Upper lobe of left lung (tissue), 6 donors: Measurements from ENCODE around the gene CAB39L. TPM values are rescaled to one million over a fixed set of nuclear protein-coding genes. Genes with fewer than 3 reads are reported as not detected.
"Not testable (repeated sequence)": the region's sequence is repeated elsewhere in the genome, so short reads cannot be mapped to it uniquely, and the experiment has no call there.

Experiments
- ATAC-seq, 2 donors: fragments of 200-7000 bp; cut with Tn5 transposase; one replicate each; pipeline ENCODE4 v1.9.1; 2022; ENCODE audit warnings: mild to moderate bottlenecking in 2 of 2, moderate library complexity in 2 of 2; ENCODE audit not compliant: low FRiP score in 2 of 2
- DNase-seq, 2 donors: peaks; one replicate each; pipeline ENCODE4 v3.0.0-alpha.2; 2019 to 2020
- H3K27ac ChIP-seq, 4 donors: fragments of 200-600 bp; sonication (generic); one replicate each; pipeline ENCODE4 v1.5.1; 2016 to 2019
- H3K27me3 ChIP-seq, 4 donors: fragments of 200-600 bp; sonication (generic); one replicate each; pipeline ENCODE4 v1.5.1; 2017 to 2019
- H3K36me3 ChIP-seq, 4 donors: fragments of 200-600 bp; sonication (generic); one replicate each; pipeline ENCODE4 v1.5.1; 2016 to 2019
- H3K4me1 ChIP-seq, 4 donors: fragments of 200-600 bp; sonication (generic); one replicate each; pipeline ENCODE4 v1.5.1; 2018 to 2019
- H3K4me3 ChIP-seq, 4 donors: fragments of 200-600 bp; sonication (generic); one replicate each; pipeline ENCODE4 v1.5.1; 2017 to 2019; ENCODE audit warnings: mild to moderate bottlenecking in 2 of 4, moderate library complexity in 1 of 4
- H3K9me3 ChIP-seq, 4 donors: fragments of 200-600 bp; sonication (generic); one replicate each; pipeline ENCODE4 v1.5.1; 2018 to 2019
- CTCF ChIP-seq, 6 experiments: fragments of 450-650 bp in 4 of 6; fragments of 200-600 bp in 2 of 6; sonication (generic) in 2 of 6; IDR thresholded peaks; one replicate each; pipeline ENCODE4 v1.5.1; 2016 to 2019; ENCODE audit warnings: antibody characterized with exemption in 6 of 6
- EP300 ChIP-seq, 4 donors: sonication (generic); formaldehyde crosslinking; IDR thresholded peaks; one replicate each; pipeline ENCODE4 v1.5.1; 2017; ENCODE audit warnings: antibody characterized with exemption in 4 of 4, control low read depth in 2 of 4
- POLR2A ChIP-seq, 4 donors: fragments of 450-650 bp; IDR thresholded peaks; one replicate each; pipeline ENCODE4 v1.5.1; 2016 to 2017; ENCODE audit warnings: antibody characterized with exemption in 4 of 4, mild to moderate bottlenecking in 2 of 4
- POLR2AphosphoS5 ChIP-seq, 2 donors: sonication (generic); formaldehyde crosslinking; IDR thresholded peaks; one replicate each; pipeline ENCODE4 v1.5.1; 2017; ENCODE audit warnings: antibody characterized with exemption in 2 of 2
- WGBS, 2 donors: methylation state at CpG; one replicate each; pipeline ENCODE4 v1.1.5; 2017 to 2018; 5-methylcytosine and 5-hydroxymethylcytosine counted together
- total RNA-seq, 6 donors: library from RNA; depleted of rRNA in 4 of 6; stranded (reverse); fragments of >200 nt in 4 of 6; gene quantifications; one replicate each; pipeline versions ENCODE4 v1.1.0 to v1.2.1, GENCODE V29; 2016 to 2021
- donor health status: DM: no; HTN: no; CAD: no; lungs with moderate emphysema.
- donor health status: DM: no; HTN: yes; CAD: no; lungs with severe emphysema.

CAB39L gene
- total RNA-seq, 6 donors from 2014 or later: 12.5 to 49.2 (median 19.5) TPM

- H3K36me3 ChIP-seq: peaks cover 0 to 13% (median 0%) of the 10 kb centered on the region in 4 donors
- no peaks in the 10 kb centered on the region for H3K9me3 ChIP-seq
- no peak overlapping the region for H3K4me3 ChIP-seq
- no peak overlapping the region for H3K27ac ChIP-seq
- ATAC-seq (no peak), DNase-seq (no peak)
- no peak for TF ChIP-seq POLR2AphosphoS5 (IDR thresholded peaks at IDR 0.05)
- no peak for TF ChIP-seq POLR2A (IDR thresholded peaks at IDR 0.05)
- no peak for TF ChIP-seq CTCF (IDR thresholded peaks at IDR 0.05)
- TF ChIP-seq EP300 (IDR thresholded peaks at IDR 0.05): no peak
- H3K4me1 ChIP-seq: no peaks in the 10 kb centered on the region
- H3K27me3 ChIP-seq: no peaks in the 10 kb centered on the region
Measured at GRCh38 chr13:49341941-49342340, 101.9 kb downstream of the CAB39L start.

- Histone ChIP-seq H3K36me3 (peaks cover 0 to 13% (median 0%) of the 10 kb centered on the region in 4 donors), H3K9me3 (no peaks in the 10 kb centered on the region), H3K4me1 (no peaks in the 10 kb centered on the region), H3K4me3 (no peak overlapping the region), H3K27me3 (no peaks in the 10 kb centered on the region), H3K27ac (no peak overlapping the region)
- ATAC-seq (no peak), DNase-seq (no peak)
- no peak for TF ChIP-seq CTCF (IDR thresholded peaks at IDR 0.05)
- TF ChIP-seq POLR2AphosphoS5 (IDR thresholded peaks at IDR 0.05): no peak
- no peak for TF ChIP-seq EP300 (IDR thresholded peaks at IDR 0.05)
- TF ChIP-seq POLR2A (IDR thresholded peaks at IDR 0.05): no peak
- WGBS, 2 donors: 83 to 92% methylated on average over 3 of the region's 3 CpGs
Measured at GRCh38 chr13:49341517-49341916, 102.3 kb downstream of the CAB39L start.

GRCh38 chr13:49340161-49340560 lies 103.7 kb downstream of the CAB39L start:
- WGBS, 2 donors: 89 to 93% methylated on average over 10 of the region's 10 CpGs
- no peak overlapping the region for H3K27ac ChIP-seq
- no peaks in the 10 kb centered on the region for H3K4me1 ChIP-seq
- H3K36me3 ChIP-seq: peaks cover 0 to 13% (median 0%) of the 10 kb centered on the region in 4 donors
- DNase-seq: no peak
- no peaks in the 10 kb centered on the region for H3K9me3 ChIP-seq
- no peak overlapping the region for H3K4me3 ChIP-seq
- H3K27me3 ChIP-seq: no peaks in the 10 kb centered on the region
- no peak for ATAC-seq
- no peak for TF ChIP-seq POLR2AphosphoS5 (IDR thresholded peaks at IDR 0.05)
- no peak for TF ChIP-seq CTCF (IDR thresholded peaks at IDR 0.05)
- TF ChIP-seq POLR2A (IDR thresholded peaks at IDR 0.05): no peak
- no peak for TF ChIP-seq EP300 (IDR thresholded peaks at IDR 0.05)

- DNase-seq (no peak), ATAC-seq (no peak)
- WGBS, 2 donors: 85 to 88% methylated on average over 4 of the region's 4 CpGs
- Histone ChIP-seq H3K9me3 (no peaks in the 10 kb centered on the region), H3K27ac (no peak overlapping the region), H3K27me3 (no peaks in the 10 kb centered on the region), H3K4me1 (no peaks in the 10 kb centered on the region), H3K4me3 (no peak overlapping the region), H3K36me3 (peaks cover 0 to 13% (median 0%) of the 10 kb centered on the region in 4 donors)
- TF ChIP-seq EP300 (IDR thresholded peaks at IDR 0.05) (no peak), POLR2AphosphoS5 (IDR thresholded peaks at IDR 0.05) (no peak)
Measured at GRCh38 chr13:49336655-49337054, 107.2 kb downstream of the CAB39L start.

GRCh38 chr13:49330546-49330864 lies 113.4 kb downstream of the CAB39L start:
- H3K36me3 ChIP-seq: peaks cover 0 to 8% (median 0%) of the 10 kb centered on the region in 4 donors
- no peak for ATAC-seq
- no peak overlapping the region for H3K4me3 ChIP-seq
- no peaks in the 10 kb centered on the region for H3K27me3 ChIP-seq
- no peaks in the 10 kb centered on the region for H3K9me3 ChIP-seq
- no peak for DNase-seq
- TF ChIP-seq POLR2AphosphoS5 (IDR thresholded peaks at IDR 0.05): no peak
- TF ChIP-seq POLR2A (IDR thresholded peaks at IDR 0.05): no peak
- WGBS, 2 donors: 97 to 100% methylated on average over 1 of the region's 1 CpG
- H3K4me1 ChIP-seq: peaks cover 0 to 3% (median 0%) of the 10 kb centered on the region in 4 donors
- no peak overlapping the region for H3K27ac ChIP-seq

- DNase-seq: no peak
- Histone ChIP-seq H3K36me3 (peaks cover 0 to 8% (median 0%) of the 10 kb centered on the region in 4 donors), H3K9me3 (no peaks in the 10 kb centered on the region), H3K27me3 (no peaks in the 10 kb centered on the region), H3K27ac (no peak overlapping the region), H3K4me1 (peaks cover 0 to 3% (median 0%) of the 10 kb centered on the region in 4 donors), H3K4me3 (no peak overlapping the region)
- 79 to 86% methylated on average over 8 of the region's 8 CpGs for WGBS, 2 donors
- TF ChIP-seq EP300 (IDR thresholded peaks at IDR 0.05) (no peak), POLR2A (IDR thresholded peaks at IDR 0.05) (no peak), CTCF (IDR thresholded peaks at IDR 0.05) (no peak), POLR2AphosphoS5 (IDR thresholded peaks at IDR 0.05) (no peak)
- no peak for ATAC-seq
Measured at GRCh38 chr13:49329831-49330545, 113.9 kb downstream of the CAB39L start.

GRCh38 chr13:49327145-49327544 lies 116.7 kb downstream of the CAB39L start:
- not testable (repeated sequence) for H3K9me3 ChIP-seq, H3K27ac ChIP-seq, H3K4me1 ChIP-seq, ATAC-seq, H3K4me3 ChIP-seq, DNase-seq, H3K27me3 ChIP-seq, H3K36me3 ChIP-seq
- 98 to 100% methylated on average over 3 of the region's 3 CpGs for WGBS, 2 donors
